ENCODE measurements around the gene OR52K1. TPM values are rescaled to one million over a fixed set of nuclear protein-coding genes. Genes with fewer than 3 reads are reported as not detected.

Gene OR52K1
- total and polyA plus RNA-seq, 7 donors: 0.14 TPM; not detected in 6

DNA sequence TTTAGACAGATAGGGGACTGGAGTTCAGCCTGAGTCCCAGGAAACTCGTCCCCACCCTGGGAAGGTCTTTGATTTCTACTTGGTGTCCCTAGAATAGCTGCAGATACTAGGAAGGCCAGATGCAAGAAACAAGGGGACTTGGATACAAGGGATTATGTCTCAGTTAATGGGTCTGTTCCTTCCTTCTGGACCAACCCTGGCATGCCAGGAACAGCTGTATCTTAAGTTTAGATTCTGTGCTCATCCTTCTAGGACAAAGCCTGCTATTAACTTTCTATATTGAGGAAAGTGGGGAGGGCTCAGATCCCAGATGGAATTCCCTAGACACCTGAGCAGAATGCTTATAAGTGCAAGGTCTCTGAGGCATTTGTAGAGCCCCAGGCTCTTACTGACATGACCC lies 58.6 kb downstream of the OR52K1 start:
- no peak for DNase-seq
- H3K36me3 ChIP-seq: no peaks in the 10 kb centered on the region
- 27 to 70% methylated on average over 1 of the region's 1 CpG for WGBS, 2 donors
- intact Hi-C loops (cut with DNase I): no loop called here
- no peak for TF ChIP-seq POLR2AphosphoS5 (IDR thresholded peaks at IDR 0.05)
- TF ChIP-seq POLR2A (IDR thresholded peaks at IDR 0.05): no peak
- TF ChIP-seq, protein P1, sequence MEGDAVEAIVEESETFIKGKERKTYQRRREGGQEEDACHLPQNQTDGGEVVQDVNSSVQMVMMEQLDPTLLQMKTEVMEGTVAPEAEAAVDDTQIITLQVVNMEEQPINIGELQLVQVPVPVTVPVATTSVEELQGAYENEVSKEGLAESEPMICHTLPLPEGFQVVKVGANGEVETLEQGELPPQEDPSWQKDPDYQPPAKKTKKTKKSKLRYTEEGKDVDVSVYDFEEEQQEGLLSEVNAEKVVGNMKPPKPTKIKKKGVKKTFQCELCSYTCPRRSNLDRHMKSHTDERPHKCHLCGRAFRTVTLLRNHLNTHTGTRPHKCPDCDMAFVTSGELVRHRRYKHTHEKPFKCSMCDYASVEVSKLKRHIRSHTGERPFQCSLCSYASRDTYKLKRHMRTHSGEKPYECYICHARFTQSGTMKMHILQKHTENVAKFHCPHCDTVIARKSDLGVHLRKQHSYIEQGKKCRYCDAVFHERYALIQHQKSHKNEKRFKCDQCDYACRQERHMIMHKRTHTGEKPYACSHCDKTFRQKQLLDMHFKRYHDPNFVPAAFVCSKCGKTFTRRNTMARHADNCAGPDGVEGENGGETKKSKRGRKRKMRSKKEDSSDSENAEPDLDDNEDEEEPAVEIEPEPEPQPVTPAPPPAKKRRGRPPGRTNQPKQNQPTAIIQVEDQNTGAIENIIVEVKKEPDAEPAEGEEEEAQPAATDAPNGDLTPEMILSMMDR (IDR thresholded peaks at IDR 0.05): no peak
- no peak for TF ChIP-seq EP300 (IDR thresholded peaks at IDR 0.05)
- H3K27ac ChIP-seq: no peak overlapping the region
- H3K4me3 ChIP-seq: no peak overlapping the region
- H3K4me1 ChIP-seq: no peaks in the 10 kb centered on the region
- no peaks in the 10 kb centered on the region for H3K9me3 ChIP-seq
- no peaks in the 10 kb centered on the region for H3K27me3 ChIP-seq

Other genes with a start within 250 kb of the OR52K1 start
- gene OR52B4, start 114.3 kb upstream of the OR52K1 start, total RNA-seq: not detected
- not detected for gene OR52B4, start 114.3 kb upstream of the OR52K1 start, polyA plus RNA-seq
- 10 to 100 TPM; 15.0 to 21.4 (median 16.2) TPM for gene TRIM21, start 88.9 kb upstream of the OR52K1 start, total RNA-seq
- gene TRIM21, start 88.9 kb upstream of the OR52K1 start, polyA plus RNA-seq: 10 to 100 TPM; 16.2 to 32.1 (median 29.1) TPM
- gene OR52K2, start 33.4 kb upstream of the OR52K1 start, total RNA-seq: under 1 TPM in 1 of 4 donors, not detected in 3; 0.41 TPM
- gene OR52K2, start 33.4 kb upstream of the OR52K1 start, polyA plus RNA-seq: not detected
- not detected for gene OR52M1, start 62.5 kb downstream of the OR52K1 start, total RNA-seq
- not detected for gene OR52M1, start 62.5 kb downstream of the OR52K1 start, polyA plus RNA-seq
- gene OR52I2, start 99.1 kb downstream of the OR52K1 start, total RNA-seq: not detected
- not detected for gene OR52I2, start 99.1 kb downstream of the OR52K1 start, polyA plus RNA-seq
- not detected for gene OR52I1, start 111.4 kb downstream of the OR52K1 start, total RNA-seq
- not detected for gene OR52I1, start 111.4 kb downstream of the OR52K1 start, polyA plus RNA-seq
- 10 to 100 TPM in 3 of 4 donors, 1 to 10 TPM in 1; 8.9 to 15.0 (median 11.7) TPM for gene TRIM68, start 125.6 kb downstream of the OR52K1 start, total RNA-seq
- 10 to 100 TPM in 2 of 3 donors, 1 to 10 TPM in 1; 6.0 to 12.9 (median 11.6) TPM for gene TRIM68, start 125.6 kb downstream of the OR52K1 start, polyA plus RNA-seq
- gene OR51D1, start 154.8 kb downstream of the OR52K1 start, total RNA-seq: not detected
- gene OR51D1, start 154.8 kb downstream of the OR52K1 start, polyA plus RNA-seq: not detected
- 1 to 10 TPM in 3 of 4 donors, under 1 TPM in 1; 0.33 to 2.2 (median 1.6) TPM for gene OR51E1, start 161.3 kb downstream of the OR52K1 start, total RNA-seq
- under 1 TPM in 2 of 3 donors, not detected in 1; 0.23 to 0.50 TPM for gene OR51E1, start 161.3 kb downstream of the OR52K1 start, polyA plus RNA-seq
- gene OR51E2, start 215.2 kb downstream of the OR52K1 start, total RNA-seq: 10 to 100 TPM in 2 of 4 donors, 1 to 10 TPM in 2; 1.3 to 24.8 (median 7.1) TPM
- under 1 TPM in 1 of 3 donors, not detected in 2; 0.63 TPM for gene OR51E2, start 215.2 kb downstream of the OR52K1 start, polyA plus RNA-seq
- not detected for gene MMP26, start 222.1 kb downstream of the OR52K1 start, total RNA-seq
- gene MMP26, start 222.1 kb downstream of the OR52K1 start, polyA plus RNA-seq: not detected